SK-N-SH (cell line): ENCODE results near the gene LOXHD1. TPM values are rescaled to one million over a fixed set of nuclear protein-coding genes. Genes with fewer than 3 reads are reported as not detected.

Experiments used
- CTCF ChIA-PET: fragments of 300-600, 350-600 bp; formaldehyde crosslinking; extraction: SDS; loops from one replicate; lab custom pipeline; 2021; lab: Yijun Ruan, JAX
- POLR2A ChIA-PET: fragments of 350-600 bp; sonication (Branson Sonifier 250); formaldehyde crosslinking; extraction: SDS; loops from one replicate; lab custom pipeline; 2020; ENCODE audit warnings: antibody characterized with exemption, inconsistent platforms; lab: Yijun Ruan, JAX
- DNase-seq: peaks from one replicate; pipeline ENCODE4 v3.0.0; 2012
- H2AFZ ChIP-seq: fragments of 200-600 bp; sonication (generic); 2 replicates; pipeline ENCODE4 v1.8.1; 2016; ENCODE audit warnings: antibody characterized with exemption, mild to moderate bottlenecking, low read depth
- H3F3A ChIP-seq: fragments of 200-600 bp; sonication (generic); replicated peaks from 2 replicates; pipeline ENCODE3; 2016; ENCODE audit warnings: antibody characterized with exemption, mild to moderate bottlenecking; ENCODE audit not compliant: insufficient read depth
- H3K27ac ChIP-seq, 2 experiments: fragments of 200-500 bp in 1 of 2; fragments of 200-600 bp in 1 of 2; sonication (Bioruptor generic) in 1 of 2; sonication (generic), shearing (Covaris generic) in 1 of 2; 2 replicates each; pipeline versions ENCODE4 v1.5.1 to v1.6.1; 2014 to 2016; ENCODE audit warnings: low read depth in 2 of 2, inconsistent platforms in 1 of 2, low read length in 1 of 2, mild to moderate bottlenecking in 1 of 2, mixed read lengths in 1 of 2
- H3K27me3 ChIP-seq: fragments of 200-600 bp; sonication (generic), shearing (Covaris generic); 2 replicates; pipeline ENCODE4 v1.6.1; 2016; ENCODE audit warnings: mixed run types; ENCODE audit not compliant: insufficient read depth
- H3K36me3 ChIP-seq, 2 experiments: fragments of 200-500 bp in 1 of 2; fragments of 200-600 bp in 1 of 2; sonication (Bioruptor generic) in 1 of 2; sonication (generic) in 1 of 2; replicated peaks in 1 of 2; 2 replicates each; pipeline versions ENCODE3 to v1.5.1; 2014 to 2016; ENCODE audit warnings: low read length in 1 of 2, mild to moderate bottlenecking in 1 of 2; ENCODE audit not compliant: insufficient read depth in 2 of 2, control insufficient read depth in 1 of 2
- H3K4me1 ChIP-seq, 2 experiments: fragments of 200-500 bp in 1 of 2; fragments of 200-600 bp in 1 of 2; sonication (Bioruptor generic) in 1 of 2; sonication (generic), shearing (Covaris generic) in 1 of 2; 2 replicates each; pipeline versions ENCODE4 v1.5.1 to v1.6.1; 2014 to 2016; ENCODE audit warnings: low read depth in 1 of 2, low read length in 1 of 2, mixed run types in 1 of 2; ENCODE audit not compliant: insufficient read depth in 2 of 2, control insufficient read depth in 1 of 2
- H3K4me2 ChIP-seq: fragments of 200-600 bp; sonication (generic), shearing (Covaris generic); 2 replicates; pipeline ENCODE4 v1.6.1; 2017; ENCODE audit warnings: mixed run types
- H3K4me3 ChIP-seq, 2 experiments: fragments of 200-500 bp in 1 of 2; fragments of 200-600 bp in 1 of 2; sonication (Bioruptor generic) in 1 of 2; sonication (generic), shearing (Covaris generic) in 1 of 2; 2 replicates each; pipeline versions ENCODE4 v1.5.1 to v1.8.1; 2014 to 2016; ENCODE audit warnings: low read depth in 2 of 2, inconsistent platforms in 1 of 2, low read length in 1 of 2, mild to moderate bottlenecking in 1 of 2, mixed read lengths in 1 of 2, moderate library complexity in 1 of 2
- H3K79me2 ChIP-seq: fragments of 200-600 bp; sonication (generic); 2 replicates; pipeline ENCODE4 v1.8.1; 2017; ENCODE audit warnings: mild to moderate bottlenecking; ENCODE audit not compliant: insufficient read depth
- H3K9ac ChIP-seq: fragments of 200-600 bp; sonication (generic); 2 replicates; pipeline ENCODE4 v1.6.1; 2017; ENCODE audit warnings: mixed run types
- H3K9me2 ChIP-seq: fragments of 200-600 bp; sonication (generic); 2 replicates; pipeline ENCODE4 v1.6.1; 2017; ENCODE audit warnings: mixed run types
- H3K9me3 ChIP-seq: fragments of 200-600 bp; sonication (generic); 2 replicates; pipeline ENCODE4 v1.6.1; 2017; ENCODE audit warnings: mixed run types, mild to moderate bottlenecking, moderate library complexity
- H4K20me1 ChIP-seq: fragments of 200-600 bp; sonication (generic); 2 replicates; pipeline ENCODE4 v1.6.1; 2017; ENCODE audit warnings: mild to moderate bottlenecking, mixed run types; ENCODE audit not compliant: insufficient read depth
- ELF1 ChIP-seq: IDR thresholded peaks from 2 replicates; pipeline ENCODE4 v1.4.0; 2012
- EP300 ChIP-seq, 2 experiments: IDR thresholded peaks; 2 replicates each; pipeline versions ENCODE4 v1.4.0 to v1.6.1; 2012; ENCODE audit warnings: borderline replicate concordance in 1 of 2, low read depth in 1 of 2, low read length in 1 of 2
- FOXJ3 ChIP-seq: sonication (generic); formaldehyde crosslinking; IDR thresholded peaks from 2 replicates; pipeline ENCODE4 v1.5.1; 2020; ENCODE audit warnings: mild to moderate bottlenecking, missing genetic modification reagents
- GATA2 ChIP-seq: sonication (generic); formaldehyde crosslinking; IDR thresholded peaks from 2 replicates; pipeline ENCODE4 v1.5.0; 2020; ENCODE audit warnings: mild to moderate bottlenecking, missing genetic modification reagents
- NFIC ChIP-seq: IDR thresholded peaks from 2 replicates; pipeline ENCODE4 v1.4.0; 2012; ENCODE audit warnings: borderline replicate concordance
- POLR2AphosphoS5 ChIP-seq: IDR thresholded peaks from 2 replicates; pipeline ENCODE4 v1.6.1; 2012; ENCODE audit warnings: low read depth, low read length
- RAD21 ChIP-seq: IDR thresholded peaks from 2 replicates; pipeline ENCODE4 v1.6.1; 2012; ENCODE audit warnings: mild to moderate bottlenecking, low read length
- RCOR1 ChIP-seq: fragments of 150-350 bp; IDR thresholded peaks from 2 replicates; pipeline ENCODE4 v1.6.1; 2017; ENCODE audit warnings: antibody characterized with exemption, low read length
- RFX5 ChIP-seq: IDR thresholded peaks from 2 replicates; pipeline ENCODE4 v1.6.1; 2012; ENCODE audit warnings: mild to moderate bottlenecking, improper control_type of control experiment, low read length
- SIN3A ChIP-seq: IDR thresholded peaks from 2 replicates; pipeline ENCODE4 v1.6.1; 2012; ENCODE audit warnings: low read depth, mild to moderate bottlenecking, low read length, moderate library complexity, borderline replicate concordance
- SMC3 ChIP-seq: IDR thresholded peaks from 2 replicates; pipeline ENCODE4 v1.6.1; 2012; ENCODE audit warnings: low read depth, low read length, improper control_type of control experiment
- TAF1 ChIP-seq: IDR thresholded peaks from 2 replicates; pipeline ENCODE4 v1.6.1; 2012; ENCODE audit warnings: low read depth, mild to moderate bottlenecking, low read length, moderate library complexity, borderline replicate concordance
- TEAD4 ChIP-seq: IDR thresholded peaks from 2 replicates; pipeline ENCODE4 v1.4.0; 2012; ENCODE audit warnings: mild to moderate bottlenecking, borderline replicate concordance; ENCODE audit not compliant: insufficient read depth
- WGBS: methylation state at CpG from one replicate; pipeline ENCODE4 v1.1.6; 2017; ENCODE audit warnings: low lambda C conversion rate; 5-methylcytosine and 5-hydroxymethylcytosine counted together
- polyA plus RNA-seq, 3 experiments: library from polyadenylated mRNA; depleted of rRNA; stranded (reverse); fragments of >200 nt; gene quantifications; 2 replicates each; pipeline ENCODE4 v1.2.3, GENCODE V29; 2012
- TF ChIP-seq, protein P1 (sequence below): fragments of 150-350 bp; IDR thresholded peaks from 2 replicates; pipeline ENCODE4 v1.6.1; 2016; ENCODE audit warnings: mild to moderate bottlenecking, low read depth, low read length
- TF ChIP-seq, protein P2 (sequence below): IDR thresholded peaks from 2 replicates; pipeline ENCODE4 v1.4.0; 2012; ENCODE audit warnings: low read depth

Gene LOXHD1
- polyA plus RNA-seq, 1 of the 3 experiments (the other 2 are of a cell fraction): not detected

DNA sequence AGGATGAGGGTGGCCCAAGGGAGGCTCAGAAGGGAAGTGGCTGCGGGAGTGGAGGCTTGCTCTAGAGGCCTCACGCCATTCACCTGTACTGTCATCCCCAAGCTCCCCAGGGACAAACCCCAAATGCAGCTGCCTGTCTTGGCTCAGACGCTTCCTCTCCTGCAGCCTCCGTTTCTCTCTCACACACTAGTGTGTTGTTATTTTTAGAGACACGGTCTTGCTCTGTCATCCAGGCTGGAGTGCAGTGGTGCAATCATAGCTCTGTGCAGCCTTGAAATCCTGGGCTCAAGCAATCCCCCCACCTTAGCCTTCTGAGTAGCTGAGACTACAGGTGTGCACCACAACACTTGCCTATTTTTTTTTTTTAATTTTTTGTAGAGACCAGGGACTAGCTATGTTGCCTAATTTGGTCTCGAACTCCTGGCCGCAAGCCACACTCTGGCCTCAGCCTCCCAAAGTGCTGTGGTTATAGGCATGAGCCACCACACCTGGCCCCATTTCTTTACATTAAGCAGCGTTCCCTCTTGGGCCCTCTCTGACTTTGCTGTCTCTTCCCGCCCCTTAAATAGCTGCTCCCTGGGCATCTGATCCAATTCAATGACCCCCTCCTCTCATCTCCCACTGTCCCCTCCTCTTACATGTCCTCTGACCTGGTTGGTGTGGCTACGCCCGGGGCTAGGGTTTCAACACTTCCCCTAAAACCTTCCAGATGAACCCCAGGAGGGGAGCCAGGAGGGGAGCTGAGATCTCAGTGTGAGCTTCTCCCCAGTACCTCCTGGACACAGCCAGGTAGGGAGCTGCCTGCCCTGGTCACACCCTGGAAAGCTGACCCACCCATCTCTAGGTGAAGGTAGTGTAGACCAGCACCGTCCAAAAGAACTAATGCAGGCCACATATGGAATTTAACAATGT, 24.0 kb upstream of the LOXHD1 start:
- Histone ChIP-seq H3K36me3 (no peaks in the 10 kb centered on the region), H3K4me1 (no peaks in the 10 kb centered on the region; a peak in 1 of 4 replicates), H3K4me3 (no peak overlapping the region), H3K9ac (no peak overlapping the region), H3K27me3 (no peaks in the 10 kb centered on the region), H3K9me2 (no peaks in the 10 kb centered on the region), H3K9me3 (no peaks in the 10 kb centered on the region)
- POLR2A ChIA-PET: no interaction called here
- TF ChIP-seq RAD21: no peak
- TF ChIP-seq, all 33 proteins: peak for 0
- no peaks in the 10 kb centered on the region for H4K20me1 ChIP-seq
- H3K4me2 ChIP-seq: no peak overlapping the region
- no peaks in the 10 kb centered on the region for H3K79me2 ChIP-seq
- 43% methylated on average over 11 of the region's 12 CpGs for WGBS
- no peaks in the 10 kb centered on the region for H3F3A ChIP-seq
- DNase-seq: no peak
- CTCF ChIA-PET: interaction anchor here (0.6 to 1.5 kb wide), 5 partner anchors 9 to 400 kb away, joined by 3 to 4 read pairs (median 3); no protein-coding TSS in a partner anchor
- no peak overlapping the region for H3K27ac ChIP-seq
- H2AFZ ChIP-seq: no peak overlapping the region

DNA sequence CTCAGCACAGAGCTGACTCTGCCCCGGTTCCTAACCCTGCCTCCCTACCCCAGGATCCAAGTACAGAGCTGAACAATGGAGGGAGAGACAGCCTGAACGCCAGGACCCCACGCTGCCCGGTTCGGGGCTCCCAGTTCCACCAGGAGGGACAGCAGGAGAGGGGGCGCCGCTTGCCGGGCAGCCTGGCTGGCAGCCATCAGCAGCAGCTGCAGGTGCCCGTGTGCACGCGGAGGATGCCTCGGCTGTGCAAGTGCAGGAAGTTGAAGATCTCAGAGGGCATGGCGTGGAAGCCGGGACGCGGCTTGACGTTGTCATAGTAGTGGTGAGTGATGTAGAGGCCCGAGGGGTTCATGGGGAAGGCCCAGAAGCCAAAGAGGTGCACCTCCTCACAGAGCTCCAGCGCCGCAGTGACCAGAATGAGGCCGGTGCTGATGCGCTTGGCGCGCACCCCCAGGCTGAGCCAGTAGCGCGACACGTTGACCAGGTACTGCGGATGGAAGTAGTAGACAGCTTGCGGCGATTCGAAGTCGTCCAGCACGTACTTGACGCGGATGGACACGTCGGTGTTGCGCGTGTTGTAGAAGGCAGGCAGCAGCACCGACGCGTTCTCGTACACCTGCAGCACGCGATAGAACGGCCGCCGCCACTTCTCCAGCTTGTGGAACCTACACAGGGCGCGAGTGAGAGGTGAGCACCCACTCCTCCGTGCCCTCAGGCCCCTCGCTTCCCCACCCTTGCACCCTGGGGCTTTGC, 23.0 kb upstream of the LOXHD1 start:
- no peaks in the 10 kb centered on the region for H3K27me3 ChIP-seq
- no peaks in the 10 kb centered on the region for H4K20me1 ChIP-seq
- no peak overlapping the region for H3K4me2 ChIP-seq
- H3K36me3 ChIP-seq: no peaks in the 10 kb centered on the region
- H3K79me2 ChIP-seq: no peaks in the 10 kb centered on the region
- H3K4me3 ChIP-seq: no peak overlapping the region
- H3K9me2 ChIP-seq: no peaks in the 10 kb centered on the region
- no peaks in the 10 kb centered on the region; a peak in 1 of 4 replicates for H3K4me1 ChIP-seq
- CTCF ChIA-PET: interaction anchor here (0.9 to 1.3 kb wide), 4 partner anchors 12 to 399 kb away, joined by 3 to 5 read pairs (median 3); no protein-coding TSS in a partner anchor
- POLR2A ChIA-PET: no interaction called here
- H3F3A ChIP-seq: no peaks in the 10 kb centered on the region
- H3K9ac ChIP-seq: no peak overlapping the region
- WGBS: 77% methylated on average over 33 of the region's 52 CpGs
- no peak overlapping the region for H3K27ac ChIP-seq
- DNase-seq: no peak
- TF ChIP-seq, protein P1, sequence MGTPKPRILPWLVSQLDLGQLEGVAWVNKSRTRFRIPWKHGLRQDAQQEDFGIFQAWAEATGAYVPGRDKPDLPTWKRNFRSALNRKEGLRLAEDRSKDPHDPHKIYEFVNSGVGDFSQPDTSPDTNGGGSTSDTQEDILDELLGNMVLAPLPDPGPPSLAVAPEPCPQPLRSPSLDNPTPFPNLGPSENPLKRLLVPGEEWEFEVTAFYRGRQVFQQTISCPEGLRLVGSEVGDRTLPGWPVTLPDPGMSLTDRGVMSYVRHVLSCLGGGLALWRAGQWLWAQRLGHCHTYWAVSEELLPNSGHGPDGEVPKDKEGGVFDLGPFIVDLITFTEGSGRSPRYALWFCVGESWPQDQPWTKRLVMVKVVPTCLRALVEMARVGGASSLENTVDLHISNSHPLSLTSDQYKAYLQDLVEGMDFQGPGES: no peak
- TF ChIP-seq NFIC: no peak
- no peak for TF ChIP-seq RFX5
- no peak for TF ChIP-seq SMC3
- TF ChIP-seq POLR2AphosphoS5: no peak
- TF ChIP-seq TEAD4: no peak
- TF ChIP-seq, protein P2, sequence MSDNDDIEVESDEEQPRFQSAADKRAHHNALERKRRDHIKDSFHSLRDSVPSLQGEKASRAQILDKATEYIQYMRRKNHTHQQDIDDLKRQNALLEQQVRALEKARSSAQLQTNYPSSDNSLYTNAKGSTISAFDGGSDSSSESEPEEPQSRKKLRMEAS: no peak
- TF ChIP-seq ELF1: no peak
- no peak for TF ChIP-seq RCOR1
- no peak for TF ChIP-seq TAF1
- TF ChIP-seq SIN3A: no peak
- TF ChIP-seq EP300 (IDR thresholded peaks at IDR 0.05; ENCODE audit: borderline replicate concordance in 1 of 2, low read depth in 1 of 2, low read length in 1 of 2): no peak
- TF ChIP-seq GATA2: no peak
- TF ChIP-seq FOXJ3 (CRISPR knock-in tag): no peak
- H2AFZ ChIP-seq: no peak overlapping the region
- no peaks in the 10 kb centered on the region for H3K9me3 ChIP-seq
